NCI-H2227 (cell line): ENCODE results near the gene GUSB.
A peak's percentile ranks its signal among the peaks of the same experiment; 100 is the strongest.
"Not testable (repeated sequence)": the region's sequence is repeated elsewhere in the genome, so short reads cannot be mapped to it uniquely, and the experiment has no call there.

Experiments used
- DNase-seq: peaks from one replicate; lab custom pipeline; 2025; ENCODE audit not compliant: unreplicated experiment; lab: John Stamatoyannopoulos, UW

The GUSB gene

DNA sequence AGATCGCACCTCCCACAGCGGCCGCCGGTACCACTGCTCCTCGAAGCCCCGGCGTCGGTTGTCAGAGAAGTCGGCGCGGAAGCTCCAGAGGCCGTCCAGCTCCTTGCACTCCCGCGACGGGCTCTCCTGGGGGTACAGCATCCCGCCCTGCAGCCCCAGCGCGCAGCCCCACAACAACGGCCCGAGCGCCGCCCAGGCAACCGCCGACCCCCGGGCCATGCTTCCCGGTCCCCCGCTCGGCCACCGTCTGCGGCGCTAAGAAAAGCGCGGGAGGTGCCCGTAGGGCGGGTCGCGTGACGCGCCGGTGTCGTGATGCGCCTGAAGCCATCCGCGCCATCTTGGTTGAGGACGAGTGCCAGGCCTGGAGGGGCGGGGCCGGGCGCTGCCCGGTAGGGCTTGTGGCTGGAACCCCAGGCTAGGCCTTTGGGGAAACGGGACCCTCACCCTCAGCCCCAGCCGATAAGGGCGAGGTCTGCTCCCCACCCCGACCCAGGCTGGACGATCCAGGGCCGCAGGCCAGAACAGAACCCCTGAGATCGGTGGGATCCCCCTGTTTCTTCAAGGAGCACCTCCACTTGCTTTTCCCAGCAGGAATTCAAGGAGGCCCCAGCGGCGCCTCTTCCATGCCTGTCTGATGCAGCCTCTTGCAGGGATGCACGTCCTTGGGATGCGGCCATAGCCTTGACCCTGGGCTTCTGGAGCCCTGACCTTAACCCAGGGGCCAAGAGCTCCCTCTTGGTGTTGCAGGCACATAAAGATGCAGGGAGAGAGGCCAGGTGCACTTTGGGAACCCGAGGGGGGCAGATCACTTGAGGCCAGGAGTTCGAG is at the start of gene GUSB:
Gene GUSB, minus strand, starts transcription at position 249 of the 828 bp plus-strand sequence. Its CDS starts 30 bp downstream, at position 219.
- peak; percentile 98 for DNase-seq

DNA sequence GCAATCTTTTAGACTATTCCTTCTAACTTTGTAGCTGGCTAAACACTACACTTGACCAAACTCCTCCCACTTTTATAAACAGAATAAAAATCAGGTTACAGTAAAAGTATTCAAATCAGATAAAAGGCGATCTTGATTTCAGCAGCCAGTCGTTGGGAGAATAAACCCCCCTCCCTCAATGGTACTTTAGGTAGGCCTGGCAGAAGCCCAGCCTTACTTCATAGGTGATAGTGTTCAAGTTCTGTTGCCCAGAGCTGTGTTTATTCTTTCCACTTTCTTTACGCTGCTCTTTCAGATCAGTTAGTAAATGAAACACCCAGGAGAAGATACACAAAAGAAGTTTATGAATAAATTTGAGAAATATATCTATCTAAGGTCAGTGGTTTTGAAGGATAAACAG is 46.3 kb upstream of the GUSB start:
- DNase-seq: not testable (repeated sequence)

DNA sequence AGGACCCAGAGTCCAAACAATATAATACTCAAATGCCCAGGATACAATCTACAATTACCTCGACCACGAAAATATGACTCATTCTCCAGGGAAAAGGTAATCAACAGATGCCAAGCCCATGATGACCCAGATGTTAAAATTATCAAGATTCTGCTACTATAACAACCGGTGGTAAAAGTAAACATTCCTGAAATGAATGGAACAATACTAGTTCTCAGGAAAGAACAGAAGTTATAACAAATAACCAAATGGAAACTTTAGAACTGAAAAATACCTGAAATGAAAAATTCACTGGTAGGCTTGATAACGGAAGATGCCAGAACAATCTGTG is 34.1 kb upstream of the GUSB start:
- no peak for DNase-seq

DNA sequence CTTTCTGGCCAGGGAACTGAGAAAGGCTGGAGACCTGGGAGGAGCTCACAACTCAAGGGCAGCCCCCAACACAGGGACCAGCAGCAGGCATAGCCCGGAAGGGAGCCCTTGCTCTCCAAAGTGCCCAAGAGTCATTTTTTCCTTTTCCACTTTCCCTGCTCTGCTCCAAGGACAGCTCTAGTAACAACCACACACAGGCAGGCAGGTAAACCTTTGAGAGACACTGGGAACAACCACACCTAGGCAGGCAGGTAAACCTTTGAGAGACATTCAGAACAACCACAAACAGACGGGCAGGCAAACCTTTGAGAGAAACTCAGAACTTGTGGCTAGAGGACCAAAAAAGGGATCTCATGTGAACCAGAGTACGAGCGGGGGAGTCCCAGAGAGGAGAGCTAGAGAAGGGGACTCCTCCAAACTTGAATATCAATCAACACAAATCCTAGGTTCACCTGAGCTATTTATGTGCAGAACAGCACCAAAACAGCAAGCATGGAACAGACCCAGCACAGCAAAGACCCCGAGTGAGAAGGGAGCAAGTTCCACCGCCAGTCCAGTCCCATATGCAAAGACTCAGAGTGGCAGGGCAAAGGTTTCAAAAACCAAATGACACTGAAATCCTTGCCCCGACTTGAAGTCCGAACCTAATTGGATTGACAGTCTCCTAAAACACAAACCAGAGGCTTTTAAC is 33.6 kb upstream of the GUSB start:
- no peak for DNase-seq

DNA sequence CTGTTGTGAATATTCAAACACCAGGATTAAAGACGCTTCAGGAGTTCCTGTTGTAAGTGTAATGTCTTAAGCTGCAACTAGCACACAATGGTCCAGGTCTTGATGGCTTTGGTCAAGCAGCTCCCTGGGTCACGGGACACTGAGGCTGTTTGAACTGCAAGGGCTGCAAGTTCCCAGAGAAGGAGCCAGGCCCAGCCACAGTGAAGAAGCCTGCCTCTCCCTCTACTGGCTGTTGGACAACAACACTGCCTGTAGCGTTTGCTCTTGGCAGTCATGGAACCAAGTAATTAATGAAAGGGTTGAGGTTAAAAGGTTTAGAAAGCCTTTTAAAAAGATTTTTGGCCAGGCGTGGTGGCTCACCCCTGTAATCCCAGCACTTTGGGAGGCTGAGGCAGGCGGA is 31.9 kb upstream of the GUSB start:
- DNase-seq: no peak

DNA sequence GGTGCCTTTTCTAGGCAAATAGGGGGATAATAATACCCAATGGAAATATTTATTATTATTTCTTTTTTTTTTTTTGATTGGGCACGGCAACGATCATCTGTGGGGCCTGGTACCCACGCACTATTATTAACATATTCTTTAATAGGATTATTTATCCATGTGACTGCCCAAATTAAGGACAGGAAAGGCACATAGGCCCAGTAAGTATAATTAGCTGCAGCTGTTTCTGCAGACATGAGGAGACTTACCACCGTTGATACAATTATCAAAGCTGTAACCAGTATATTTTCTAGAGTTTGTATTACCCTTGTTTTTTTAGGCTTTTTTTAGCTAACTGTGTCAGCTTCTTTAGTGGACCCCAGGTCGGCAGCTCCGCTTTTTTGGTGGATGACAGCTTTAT is 25.2 kb upstream of the GUSB start:
- no peak for DNase-seq

DNA sequence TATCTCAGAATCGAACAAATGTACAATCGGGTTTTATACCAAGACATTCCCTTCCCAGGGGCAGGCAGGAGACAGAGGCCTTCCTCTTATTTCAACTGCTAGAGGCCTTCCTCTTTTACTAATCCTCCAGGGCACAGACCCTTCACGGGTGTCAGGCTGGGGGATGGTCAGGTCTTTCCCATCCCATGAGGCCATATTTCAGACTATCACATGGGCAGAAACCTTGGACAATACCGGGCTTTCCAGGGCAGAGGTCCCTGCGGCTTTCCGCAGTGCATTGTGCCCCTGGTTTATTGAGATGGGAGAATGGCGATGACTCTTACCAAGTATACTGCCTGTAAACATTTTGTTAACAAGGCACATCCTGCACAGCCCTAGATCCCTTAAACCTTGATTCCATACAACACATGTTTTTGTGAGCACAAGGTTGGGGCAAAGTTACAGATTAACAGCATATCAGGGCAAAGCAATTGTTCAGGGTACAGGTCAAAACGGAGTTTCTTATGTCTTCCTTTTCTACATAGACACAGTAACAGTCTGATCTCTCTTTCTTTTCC is 23.2 kb upstream of the GUSB start:
- not testable (repeated sequence) for DNase-seq

DNA sequence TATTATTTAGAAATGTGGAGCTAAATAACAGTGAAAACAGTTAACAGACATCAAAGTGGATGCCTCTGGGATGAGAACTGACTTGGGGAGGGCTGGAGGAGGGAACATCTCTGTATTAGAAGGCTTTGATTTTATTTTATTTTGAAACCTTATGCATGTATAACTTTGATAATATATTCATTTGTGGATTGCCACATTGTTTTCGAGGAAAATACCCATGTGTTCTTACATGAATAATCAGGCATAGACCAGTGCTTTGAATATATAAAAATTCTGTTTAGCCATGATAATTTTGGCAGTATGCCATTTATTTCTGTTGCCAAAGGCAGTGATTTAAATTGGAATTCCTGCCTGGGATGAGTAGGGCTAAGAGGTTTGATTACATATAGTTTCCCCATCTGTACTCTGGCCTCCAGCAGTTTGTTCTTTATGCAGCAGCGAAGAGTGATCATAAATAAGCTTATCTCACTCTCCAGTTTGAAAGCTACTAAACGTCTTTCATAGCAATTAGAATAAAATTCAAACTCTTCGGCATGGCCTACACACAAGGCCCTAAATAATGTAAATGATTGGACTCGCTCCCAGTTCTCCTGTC is 18.9 kb upstream of the GUSB start:
- not testable (repeated sequence) for DNase-seq

DNA sequence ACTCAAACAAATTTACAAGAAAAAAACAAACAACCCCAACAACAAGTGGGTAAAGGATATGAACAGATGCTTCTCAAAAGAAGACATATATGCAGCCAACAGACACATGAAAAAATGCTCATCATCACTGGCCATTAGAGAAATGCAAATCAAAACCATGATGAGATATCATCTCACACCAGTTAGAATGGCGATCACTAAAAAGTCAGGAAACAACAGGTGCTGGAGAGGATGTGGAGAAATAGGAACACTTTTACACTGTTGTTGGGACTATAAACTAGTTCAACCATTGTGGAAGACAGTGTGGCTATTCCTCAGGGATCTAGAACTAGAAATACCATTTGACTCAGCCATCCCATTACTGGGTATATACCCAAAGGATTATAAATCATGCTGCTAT is 13.0 kb upstream of the GUSB start:
- not testable (repeated sequence) for DNase-seq

DNA sequence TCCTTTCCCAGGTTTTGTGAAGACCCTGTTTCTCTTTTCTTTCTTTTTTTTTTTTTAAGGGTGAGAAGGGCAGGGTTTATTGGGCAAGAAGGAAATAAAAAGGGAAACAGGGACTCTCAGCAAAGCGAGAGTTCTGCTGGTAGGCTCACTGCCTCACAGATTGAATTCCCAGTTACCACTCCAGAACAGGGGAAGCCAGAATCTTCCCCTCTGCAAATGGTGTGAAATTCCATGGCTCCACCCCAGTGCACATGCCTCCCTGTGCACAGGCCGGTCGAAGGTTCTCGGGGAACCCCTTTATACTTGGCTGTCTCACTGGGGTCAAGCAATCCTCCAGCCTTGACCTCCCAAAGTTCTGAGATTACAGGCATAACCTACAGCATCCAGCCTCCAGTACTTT is 10.5 kb upstream of the GUSB start:
- no peak for DNase-seq

DNA sequence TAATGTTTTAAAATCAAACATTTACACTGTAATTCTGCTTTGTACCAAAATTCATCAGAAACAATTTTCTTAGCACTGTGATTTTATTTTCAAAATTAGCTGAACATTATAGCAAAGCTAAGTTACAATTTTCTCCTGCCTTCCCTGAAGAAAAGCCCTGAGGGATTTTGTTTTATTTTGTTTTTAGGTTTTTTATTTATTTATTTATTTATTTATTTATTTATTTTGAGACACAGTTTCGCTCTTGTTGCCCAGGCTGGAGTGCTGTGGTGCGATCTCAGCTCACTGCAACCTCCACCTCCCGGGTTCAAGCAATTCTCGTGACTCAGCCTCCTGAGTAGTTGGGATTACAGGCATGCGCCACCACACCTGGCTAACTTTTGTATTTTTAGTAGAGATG is 9.8 kb upstream of the GUSB start:
- DNase-seq: not testable (repeated sequence)

DNA sequence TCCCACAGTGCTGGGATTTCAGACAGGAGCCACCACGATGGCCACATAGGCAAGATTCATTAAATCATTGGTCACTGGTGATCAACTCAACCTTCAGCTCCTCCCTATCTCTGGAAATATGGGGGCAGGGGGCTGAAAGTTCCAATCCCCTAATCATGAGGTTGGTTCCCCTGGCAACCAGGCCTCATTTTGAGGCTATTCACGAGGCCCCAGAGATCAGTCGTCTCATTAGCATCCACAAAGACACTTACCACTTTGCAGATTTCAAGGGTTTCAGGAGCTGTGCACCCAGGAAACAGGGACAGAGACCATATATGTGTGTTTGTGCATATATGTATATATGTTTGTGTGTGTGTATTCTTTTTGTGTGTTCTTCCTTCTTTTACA is 7.7 kb upstream of the GUSB start:
- no peak for DNase-seq

DNA sequence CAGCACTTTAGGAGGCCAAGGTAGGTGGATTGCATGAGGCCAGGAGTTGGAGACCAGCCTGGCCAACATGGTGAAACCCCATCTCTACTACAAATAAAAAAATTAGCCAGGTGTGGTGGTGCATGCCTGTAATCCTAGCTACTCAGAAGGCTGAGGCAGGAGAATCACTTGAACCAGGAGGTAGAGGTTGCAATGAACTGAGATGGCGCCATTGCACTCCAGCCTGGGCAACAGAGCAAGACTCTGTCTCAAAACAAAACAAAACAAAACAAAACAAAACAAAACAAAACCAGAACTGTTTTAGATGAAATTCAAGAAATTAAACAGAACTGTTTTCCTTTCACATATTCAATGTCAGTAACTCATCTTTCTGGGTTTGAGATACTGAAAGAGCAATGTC is 6.5 kb upstream of the GUSB start:
- DNase-seq: not testable (repeated sequence)

DNA sequence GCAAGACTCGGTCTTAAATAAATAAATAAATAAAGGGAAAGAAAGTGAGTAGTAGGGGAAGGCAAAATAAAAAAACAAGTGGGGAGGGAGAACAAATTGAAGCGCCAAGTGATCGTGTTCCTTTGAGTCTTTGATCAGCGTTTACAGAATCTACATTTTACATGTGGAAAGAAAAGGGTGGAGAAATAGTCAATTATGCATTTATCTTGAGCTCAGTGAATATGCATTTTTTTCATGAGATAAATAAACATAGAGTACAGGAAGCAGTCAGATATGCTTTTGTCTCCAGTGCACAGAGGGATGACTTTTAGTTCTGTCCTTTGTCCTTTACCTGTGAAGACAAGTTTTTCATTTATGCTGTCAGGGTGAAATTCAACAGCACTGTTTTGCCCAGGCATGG is 6.1 kb upstream of the GUSB start:
- DNase-seq: no peak

DNA sequence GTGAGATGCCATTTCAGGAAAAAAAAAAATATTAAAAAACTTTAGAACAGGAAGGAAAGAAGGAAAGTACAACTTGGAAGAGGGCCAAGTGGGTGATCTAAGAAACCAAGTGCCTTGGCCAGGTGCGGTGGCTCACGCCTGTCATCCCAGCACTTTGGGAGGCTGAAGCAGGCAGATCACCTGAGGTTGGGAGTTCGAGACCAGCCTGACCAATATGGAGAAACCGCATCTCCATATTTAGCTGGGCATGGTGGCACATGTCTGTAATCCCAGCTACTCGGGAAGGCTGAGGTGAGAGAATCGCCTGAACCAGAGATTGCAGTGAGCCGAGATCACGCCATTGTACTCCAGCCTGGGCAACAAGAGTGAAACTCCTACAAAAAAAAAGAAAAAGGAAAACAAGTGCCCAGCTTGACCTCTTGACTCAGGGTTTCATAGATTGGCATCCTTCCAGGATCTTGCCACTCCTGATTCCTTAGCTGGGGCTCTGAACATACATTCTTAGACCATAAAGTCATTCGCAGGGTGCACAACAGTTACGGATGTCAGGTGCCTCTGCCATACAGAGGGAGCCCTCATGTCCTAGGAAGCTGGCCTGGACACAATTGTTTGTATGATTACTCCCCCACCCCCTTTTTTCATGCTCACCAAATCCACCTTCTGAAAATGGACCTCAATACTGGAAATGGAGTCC is 2.1 kb upstream of the GUSB start:
- DNase-seq: no peak

DNA sequence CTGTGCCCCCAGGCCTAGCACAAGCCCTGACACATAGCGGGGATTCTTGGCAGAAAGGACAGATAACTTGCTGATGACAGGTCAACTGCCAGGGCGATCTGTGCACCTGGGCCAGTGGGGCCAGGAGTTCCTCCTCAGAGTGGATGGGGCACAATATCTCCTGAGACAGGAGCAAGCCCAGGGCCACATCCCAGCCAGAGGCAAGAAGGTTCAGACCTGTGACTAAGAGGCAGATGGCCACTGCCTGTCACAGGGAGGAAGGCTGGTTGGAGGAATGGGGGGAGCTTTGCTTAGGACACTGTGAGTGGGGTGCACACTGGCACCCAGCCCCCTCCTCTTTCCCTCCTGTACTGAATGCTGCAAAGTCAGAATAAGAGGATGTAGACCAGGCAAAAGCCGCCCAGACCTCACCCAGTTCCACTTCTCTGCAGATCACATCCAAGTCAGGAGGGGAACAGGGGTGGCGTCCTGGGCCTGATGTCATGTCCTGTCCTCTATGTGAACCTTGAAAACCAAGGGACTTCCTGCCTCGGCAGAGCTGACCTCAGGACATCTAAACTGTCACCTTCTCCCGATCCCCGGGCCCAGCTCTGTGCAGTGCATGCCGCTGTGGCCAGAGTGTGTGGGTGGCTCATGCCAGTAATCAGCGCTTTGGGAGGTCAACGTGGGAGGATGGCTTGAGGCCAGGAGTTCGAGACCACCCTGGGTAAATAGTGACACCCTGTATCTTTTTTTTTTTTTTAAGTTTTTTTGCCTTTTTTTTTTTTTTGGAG is 1.3 kb downstream of the GUSB start:
- no peak for DNase-seq

DNA sequence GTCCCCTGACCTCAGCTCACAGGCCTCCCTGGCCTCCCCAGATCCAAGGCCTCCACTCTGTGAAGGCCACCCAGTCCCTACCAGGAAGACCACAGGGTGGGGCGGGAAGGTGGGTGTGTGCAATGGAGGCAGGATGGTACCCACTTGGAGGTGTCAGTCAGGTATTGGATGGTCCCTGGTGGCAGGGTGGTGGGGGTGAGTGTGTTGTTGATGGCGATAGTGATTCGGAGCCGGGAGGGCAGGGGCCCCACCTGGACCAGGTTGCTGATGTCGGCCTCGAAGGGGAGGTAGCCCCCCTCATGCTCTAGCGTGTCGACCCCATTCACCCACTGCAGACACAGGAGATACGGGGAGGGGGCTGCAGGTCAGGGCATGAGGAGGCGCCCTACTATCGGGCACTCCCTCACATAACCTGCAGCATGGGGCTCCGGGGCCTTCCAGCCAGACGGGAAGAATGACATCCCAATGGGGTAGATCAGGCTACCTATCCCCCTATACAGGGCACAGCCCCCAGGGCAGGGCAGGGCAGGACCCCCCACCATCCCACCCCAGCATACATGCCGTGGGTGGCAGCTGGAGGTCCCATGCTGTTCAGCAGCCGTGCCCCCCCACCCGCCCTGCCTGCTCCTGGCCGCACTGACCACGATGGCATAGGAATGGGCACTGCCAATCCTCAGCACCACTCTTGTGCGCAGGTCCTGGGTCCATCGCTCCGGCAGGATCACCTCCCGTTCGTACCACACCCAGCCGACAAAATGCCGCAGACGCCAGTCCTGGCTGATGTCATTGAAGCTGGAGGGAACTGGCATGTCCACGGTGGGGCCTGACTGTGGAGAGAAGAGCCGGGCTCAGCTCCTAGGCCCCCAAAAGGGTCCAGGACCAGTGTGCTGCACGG is 2.2 kb downstream of the GUSB start:
- no peak for DNase-seq

DNA sequence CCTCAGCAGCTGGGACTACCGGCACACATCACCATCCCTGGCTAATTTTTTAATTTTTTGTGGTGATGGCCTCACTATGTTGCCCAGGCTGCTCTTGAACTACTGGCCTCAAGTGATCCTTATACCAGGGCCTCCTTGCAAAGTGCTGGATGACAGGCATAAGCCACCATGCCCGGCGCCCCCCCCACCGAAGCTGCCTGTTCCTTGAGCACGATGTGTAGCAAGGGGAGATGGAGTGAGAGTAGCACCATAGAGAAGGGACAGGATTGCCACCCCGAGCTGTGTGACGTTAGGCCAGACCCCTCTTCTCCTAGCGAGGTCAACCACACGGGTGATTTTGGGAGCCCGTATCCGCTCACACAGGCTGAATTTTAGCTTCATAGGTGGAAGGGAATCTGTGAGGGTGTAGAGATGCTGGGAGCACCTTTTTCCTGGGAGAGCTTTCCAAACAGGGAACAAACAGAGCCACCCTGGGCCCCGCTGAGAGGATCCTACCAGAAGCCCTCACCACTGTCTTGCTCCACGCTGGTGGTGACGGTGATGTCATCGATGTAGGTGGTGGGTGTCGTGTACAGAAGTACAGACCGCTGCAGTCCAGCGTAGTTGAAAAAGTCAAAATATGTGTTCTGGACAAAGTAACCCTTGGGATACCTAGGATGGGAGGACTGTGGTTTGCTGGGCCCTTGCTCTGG is 3.0 kb downstream of the GUSB start:
- no peak for DNase-seq

DNA sequence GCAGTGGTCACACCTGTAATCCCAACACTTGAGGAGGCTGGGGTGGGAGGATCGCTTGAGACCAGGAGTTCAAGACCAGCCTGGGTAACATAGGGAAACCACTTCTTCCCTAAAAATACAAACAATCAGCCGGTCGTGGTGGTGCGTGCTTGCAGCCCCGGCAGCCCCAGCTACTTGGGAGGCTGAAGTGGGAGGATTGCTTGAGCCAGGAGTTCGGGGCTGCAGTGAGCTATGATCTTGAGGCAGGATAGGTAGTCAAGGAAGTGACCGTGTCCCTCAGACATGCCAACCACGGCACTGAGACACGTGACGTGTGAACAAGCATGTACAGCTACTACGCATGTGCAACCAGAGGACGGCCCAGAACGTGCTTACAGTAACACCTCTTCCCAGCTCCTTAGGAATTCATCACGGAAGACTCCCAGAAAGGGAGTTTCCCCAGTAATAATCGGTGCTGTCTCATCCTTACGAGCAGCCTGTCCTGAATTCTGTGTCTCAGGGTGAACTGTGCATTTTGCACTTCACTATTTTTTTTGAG is 5.3 kb downstream of the GUSB start:
- DNase-seq: no peak
